Stimulated activated CD4-positive, alpha-beta T cell treated with anti-CD3 and anti-CD28 coated beads, Interleukin-2, amount 100 ng/mL, for 4 hours (primary cell): Measurements from ENCODE around the gene DMRTA2.

Source experiments
- DNase-seq: peaks from one replicate; pipeline ENCODE4 v3.0.0-alpha.2; 2020; ENCODE audit warnings: low read depth

DMRTA2 gene

GRCh38 chr1:50373532-50373931 lies 49.7 kb downstream of the DMRTA2 start:
- no peak for DNase-seq

DNA sequence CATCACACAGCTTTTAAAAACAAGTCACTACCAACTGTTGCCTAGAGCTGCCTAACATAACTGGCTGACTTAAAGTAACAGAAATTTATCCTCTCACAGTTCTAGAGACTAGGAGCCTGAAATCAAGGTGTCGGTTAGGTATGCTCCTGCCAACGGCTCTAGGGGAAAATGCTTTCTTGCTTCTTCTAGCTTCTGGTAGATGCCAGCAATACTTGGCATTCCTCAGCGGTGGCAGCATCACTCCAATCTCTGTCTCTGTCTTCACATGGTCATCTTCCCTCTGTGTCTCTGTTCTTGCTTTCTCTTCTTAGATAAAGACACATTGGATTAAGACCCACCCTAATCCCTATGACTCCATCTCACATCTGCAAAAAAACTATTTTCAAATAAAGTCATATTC lies 51.5 kb downstream of the DMRTA2 start:
- no peak for DNase-seq

GRCh38 chr1:50369830-50370229 lies 53.4 kb downstream of the DMRTA2 start:
- DNase-seq = no peak

DNA sequence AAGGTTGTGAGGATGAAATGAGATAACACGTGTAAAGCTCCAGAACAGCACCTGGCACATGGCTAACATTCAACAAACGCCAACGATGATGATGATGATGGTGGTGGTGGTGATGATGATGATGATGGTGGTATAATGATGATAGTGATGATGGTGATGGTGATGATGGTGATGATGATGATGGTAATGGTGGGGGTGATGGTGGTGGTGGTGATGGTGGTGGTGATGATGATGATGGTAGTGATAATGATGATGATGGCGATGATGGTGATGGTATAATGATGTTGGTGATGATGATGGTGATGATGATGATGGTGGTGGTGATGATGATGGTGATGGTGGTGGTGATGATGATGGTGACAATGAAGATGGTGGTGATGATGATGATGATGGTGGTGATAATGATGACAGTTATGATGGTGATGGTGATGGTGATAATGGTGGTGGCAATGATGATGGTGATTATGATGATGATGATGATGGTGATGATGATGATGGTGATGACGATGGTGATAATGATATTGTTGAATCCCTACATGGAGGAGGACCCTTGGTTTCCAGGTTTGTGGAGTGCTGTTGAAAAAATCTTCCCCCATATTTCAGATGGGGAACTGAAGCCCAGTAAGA lies 54.1 kb downstream of the DMRTA2 start:
- DNase-seq = no peak

DNA sequence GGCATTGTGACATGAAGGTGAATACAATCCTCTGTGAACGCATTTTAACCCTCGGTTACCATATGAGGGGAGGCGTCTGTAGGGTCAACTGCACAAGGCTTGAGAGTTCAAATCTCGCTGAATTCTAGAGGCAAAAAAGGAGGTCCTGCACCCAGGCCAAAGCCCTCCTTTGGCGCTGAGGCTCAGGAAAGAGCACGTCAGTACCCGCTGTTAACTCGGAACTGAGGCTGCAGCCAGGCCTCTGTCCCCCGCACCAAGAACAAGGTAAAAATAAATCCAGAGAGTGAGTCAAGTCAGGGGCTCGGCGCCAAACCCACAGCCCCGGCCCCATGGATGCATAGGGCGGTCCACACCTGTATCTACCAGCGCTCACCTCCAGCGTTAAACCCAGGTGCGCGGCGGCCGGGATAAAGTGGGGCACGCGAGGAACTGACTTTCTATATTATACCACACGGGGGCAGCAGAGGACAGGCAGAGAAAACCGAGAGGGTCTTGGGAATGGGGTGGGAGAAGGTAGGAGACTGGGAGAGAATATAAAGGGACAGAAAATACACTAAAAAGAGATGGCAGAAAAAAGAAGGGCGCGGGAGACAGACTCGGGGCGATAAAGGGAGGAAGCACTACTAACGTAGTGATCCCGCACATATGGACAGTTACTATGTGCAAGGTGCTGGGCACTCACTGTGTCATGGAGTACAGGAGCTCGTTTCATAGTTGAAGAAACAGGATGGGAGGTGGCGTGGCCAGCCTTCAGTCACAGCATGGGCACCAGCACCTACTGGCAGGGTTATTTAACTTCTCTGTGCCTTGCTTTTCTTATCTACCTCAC lies 54.9 kb downstream of the DMRTA2 start:
- DNase-seq = no peak
